ENCODE results near the gene KCNK16. TPM values are rescaled to one million over a fixed set of nuclear protein-coding genes. Genes with fewer than 3 reads are reported as not detected.

Gene KCNK16
- not detected in 2 replicates for total RNA-seq
- long read RNA-seq, result 0 reads

GRCh38 chr6:39322306-39322850 is at the start of gene KCNK16:
KCNK16 (minus strand) TSS chr6:39322702; CDS start chr6:39322540, 162 bp downstream.
- Mint-ChIP-seq H3K36me3 (ENCODE audit: unreplicated experiment) (no peaks in the 10 kb centered on the region), H3K27me3 (ENCODE audit: unreplicated experiment) (peaks cover 32% of the 10 kb centered on the region), H3K4me1 (ENCODE audit: unreplicated experiment) (no peaks in the 10 kb centered on the region), H3K4me3 (ENCODE audit: unreplicated experiment) (no peak within 1 kb of the TSS), H3K9me3 (ENCODE audit: unreplicated experiment) (no peaks in the 10 kb centered on the region), H3K27ac (ENCODE audit: unreplicated experiment) (no peak within 1 kb of the TSS)
- TF ChIP-seq CTCF (IDR thresholded peaks at IDR 0.05), result no peak
- DNase-seq (ENCODE audit: extremely low spot score, unreplicated experiment), result no peak

GRCh38 chr6:39370390-39370789 is 47.9 kb upstream of the KCNK16 start:
- Mint-ChIP-seq H3K27ac (ENCODE audit: unreplicated experiment) (no peak overlapping the region), H3K27me3 (ENCODE audit: unreplicated experiment) (no peaks in the 10 kb centered on the region), H3K36me3 (ENCODE audit: unreplicated experiment) (no peaks in the 10 kb centered on the region), H3K9me3 (ENCODE audit: unreplicated experiment) (no peaks in the 10 kb centered on the region), H3K4me1 (ENCODE audit: unreplicated experiment) (peaks cover 2% of the 10 kb centered on the region), H3K4me3 (ENCODE audit: unreplicated experiment) (no peak overlapping the region)
- no peak for TF ChIP-seq CTCF (IDR thresholded peaks at IDR 0.05)
- DNase-seq (ENCODE audit: extremely low spot score, unreplicated experiment), result no peak

GRCh38 chr6:39369987-39370386 is 47.5 kb upstream of the KCNK16 start:
- DNase-seq (ENCODE audit: extremely low spot score, unreplicated experiment), result no peak
- H3K27me3 Mint-ChIP-seq (ENCODE audit: unreplicated experiment), result no peaks in the 10 kb centered on the region
- H3K4me1 Mint-ChIP-seq (ENCODE audit: unreplicated experiment), result peaks cover 2% of the 10 kb centered on the region
- no peaks in the 10 kb centered on the region for H3K9me3 Mint-ChIP-seq (ENCODE audit: unreplicated experiment)
- TF ChIP-seq CTCF (IDR thresholded peaks at IDR 0.05), result peak; percentile 41
- no peak overlapping the region for H3K27ac Mint-ChIP-seq (ENCODE audit: unreplicated experiment)
- no peaks in the 10 kb centered on the region for H3K36me3 Mint-ChIP-seq (ENCODE audit: unreplicated experiment)
- H3K4me3 Mint-ChIP-seq (ENCODE audit: unreplicated experiment), result no peak overlapping the region

GRCh38 chr6:39367700-39368099 is 45.2 kb upstream of the KCNK16 start:
- Mint-ChIP-seq H3K4me1 (ENCODE audit: unreplicated experiment) (peaks cover 2% of the 10 kb centered on the region), H3K4me3 (ENCODE audit: unreplicated experiment) (no peak overlapping the region), H3K36me3 (ENCODE audit: unreplicated experiment) (no peaks in the 10 kb centered on the region), H3K27me3 (ENCODE audit: unreplicated experiment) (no peaks in the 10 kb centered on the region), H3K9me3 (ENCODE audit: unreplicated experiment) (no peaks in the 10 kb centered on the region), H3K27ac (ENCODE audit: unreplicated experiment) (no peak overlapping the region)
- TF ChIP-seq CTCF (IDR thresholded peaks at IDR 0.05), result no peak
- DNase-seq (ENCODE audit: extremely low spot score, unreplicated experiment), result no peak

GRCh38 chr6:39366931-39367618 is 44.6 kb upstream of the KCNK16 start:
- no peak for TF ChIP-seq CTCF (IDR thresholded peaks at IDR 0.05)
- H3K4me1 Mint-ChIP-seq (ENCODE audit: unreplicated experiment), result peaks cover 5% of the 10 kb centered on the region
- no peaks in the 10 kb centered on the region for H3K27me3 Mint-ChIP-seq (ENCODE audit: unreplicated experiment)
- H3K9me3 Mint-ChIP-seq (ENCODE audit: unreplicated experiment), result no peaks in the 10 kb centered on the region
- no peak overlapping the region for H3K4me3 Mint-ChIP-seq (ENCODE audit: unreplicated experiment)
- no peak overlapping the region for H3K27ac Mint-ChIP-seq (ENCODE audit: unreplicated experiment)
- DNase-seq (ENCODE audit: extremely low spot score, unreplicated experiment), result no peak
- no peaks in the 10 kb centered on the region for H3K36me3 Mint-ChIP-seq (ENCODE audit: unreplicated experiment)

Measured in osteocyte (in vitro differentiated cells).